OCI-LY1 (cell line): ENCODE measurements around the gene GPR68.
"Not testable (repeated sequence)": the region's sequence is repeated elsewhere in the genome, so short reads cannot be mapped to it uniquely, and the experiment has no call there.

Experiments
- H2AFZ ChIP-seq: fragments of 200-600 bp; sonication (generic), shearing (Covaris generic); 2 replicates; pipeline ENCODE4 v1.6.0; 2014; ENCODE audit warnings: antibody characterized with exemption, mild to moderate bottlenecking, low read length
- H3F3A ChIP-seq: fragments of 200-600 bp; sonication (generic), shearing (Covaris generic); 2 replicates; pipeline ENCODE4 v1.6.0; 2014; ENCODE audit warnings: mild to moderate bottlenecking, antibody characterized with exemption, low read length, moderate library complexity; ENCODE audit not compliant: insufficient read depth
- H3K27ac ChIP-seq: fragments of 200-600 bp; sonication (generic); 2 replicates; pipeline ENCODE4 v1.5.1; 2014; ENCODE audit warnings: low read length, mixed run types, mild to moderate bottlenecking, low read depth; ENCODE audit not compliant: poor library complexity, severe bottlenecking
- H3K27me3 ChIP-seq: fragments of 200-600 bp; sonication (generic); 2 replicates; pipeline ENCODE4 v1.6.0; 2014; ENCODE audit warnings: antibody characterized with exemption, mild to moderate bottlenecking, low read length, moderate library complexity; ENCODE audit not compliant: insufficient read depth
- H3K36me3 ChIP-seq: fragments of 200-600 bp; sonication (generic); 2 replicates; pipeline ENCODE4 v1.6.1; 2014; ENCODE audit warnings: mild to moderate bottlenecking, antibody characterized with exemption, low read length, moderate library complexity, mixed read lengths; ENCODE audit not compliant: insufficient read depth
- H3K4me1 ChIP-seq: fragments of 200-600 bp; sonication (generic); 2 replicates; pipeline ENCODE4 v1.5.1; 2014; ENCODE audit warnings: mild to moderate bottlenecking, low read length, moderate library complexity; ENCODE audit not compliant: insufficient read depth, severe bottlenecking
- H3K4me2 ChIP-seq: fragments of 200-600 bp; sonication (generic), shearing (Covaris generic); 2 replicates; pipeline ENCODE4 v1.6.1; 2014; ENCODE audit warnings: low read length
- H3K4me3 ChIP-seq: fragments of 200-600 bp; sonication (generic); 2 replicates; pipeline ENCODE4 v1.5.1; 2014; ENCODE audit warnings: low read length, low read depth, mild to moderate bottlenecking, mixed read lengths; ENCODE audit not compliant: poor library complexity, severe bottlenecking
- H3K79me2 ChIP-seq: fragments of 200-600 bp; shearing (Covaris generic); 2 replicates; pipeline ENCODE4 v1.6.1; 2016; ENCODE audit warnings: mixed run types, low read length, mixed read lengths; ENCODE audit not compliant: insufficient read depth
- H3K9ac ChIP-seq: fragments of 200-600 bp; sonication (generic), shearing (Covaris generic); 2 replicates; pipeline ENCODE4 v1.6.1; 2014; ENCODE audit warnings: mild to moderate bottlenecking, low read length, mixed read lengths
- H3K9me2 ChIP-seq: fragments of 200-600 bp; sonication (generic), shearing (Covaris generic); 2 replicates; pipeline ENCODE4 v1.6.1; 2014; ENCODE audit warnings: low read depth, mild to moderate bottlenecking, low read length, mixed read lengths
- H3K9me3 ChIP-seq: fragments of 200-600 bp; shearing (Covaris generic); 2 replicates; pipeline ENCODE4 v1.6.1; 2014; ENCODE audit warnings: low read length, mixed read lengths
- H4K20me1 ChIP-seq: fragments of 200-600 bp; sonication (generic), shearing (Covaris generic); 2 replicates; pipeline ENCODE4 v1.6.0; 2016; ENCODE audit warnings: mild to moderate bottlenecking, low read length; ENCODE audit not compliant: insufficient read depth
- EZH2 ChIP-seq: fragments of 200-600 bp; sonication (generic), shearing (Covaris generic); IDR thresholded peaks from 2 replicates; pipeline ENCODE4 v1.8.0; 2017; ENCODE audit warnings: borderline replicate concordance, mixed run types, mild to moderate bottlenecking, antibody characterized with exemption, low read length, moderate library complexity, mixed read lengths
- TF ChIP-seq, protein P1 (sequence below): fragments of 200-600 bp; sonication (generic), shearing (Covaris generic); IDR thresholded peaks from 2 replicates; pipeline ENCODE4 v1.5.1; 2017; ENCODE audit warnings: mild to moderate bottlenecking, antibody characterized with exemption, low read length, moderate library complexity, mixed read lengths

Gene GPR68

DNA sequence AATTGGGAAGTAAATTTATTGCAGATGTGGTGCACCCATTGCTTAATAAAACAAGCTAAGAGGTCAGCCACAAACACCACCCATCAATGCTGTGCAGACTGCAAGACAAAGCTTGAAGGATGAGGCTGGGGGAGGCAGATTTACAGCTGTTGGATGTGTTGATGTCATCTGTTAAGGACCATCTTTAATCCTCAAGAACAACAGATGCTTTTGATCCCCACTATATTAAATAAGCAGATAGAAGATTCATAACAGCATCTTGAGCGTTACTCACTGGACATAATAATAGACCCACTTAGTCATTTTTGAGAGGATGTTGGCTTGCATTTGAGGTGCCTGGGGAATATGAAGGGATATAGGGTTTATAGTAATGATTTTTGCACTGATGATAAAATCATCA lies 58.8 kb downstream of the GPR68 start:
- Histone ChIP-seq H3K79me2 (no peaks in the 10 kb centered on the region), H3K4me2 (no peak overlapping the region), H3K9me3 (no peaks in the 10 kb centered on the region), H3K4me3 (no peak overlapping the region), H3K9ac (no peak overlapping the region), H3K36me3 (peaks cover 67% of the 10 kb centered on the region), H2AFZ (no peak overlapping the region), H4K20me1 (no peaks in the 10 kb centered on the region), H3K27ac (no peak overlapping the region), H3K27me3 (no peaks in the 10 kb centered on the region), H3K4me1 (no peaks in the 10 kb centered on the region), H3F3A (no peaks in the 10 kb centered on the region), H3K9me2 (no peaks in the 10 kb centered on the region)
- no peak for TF ChIP-seq EZH2
- TF ChIP-seq, protein P1, sequence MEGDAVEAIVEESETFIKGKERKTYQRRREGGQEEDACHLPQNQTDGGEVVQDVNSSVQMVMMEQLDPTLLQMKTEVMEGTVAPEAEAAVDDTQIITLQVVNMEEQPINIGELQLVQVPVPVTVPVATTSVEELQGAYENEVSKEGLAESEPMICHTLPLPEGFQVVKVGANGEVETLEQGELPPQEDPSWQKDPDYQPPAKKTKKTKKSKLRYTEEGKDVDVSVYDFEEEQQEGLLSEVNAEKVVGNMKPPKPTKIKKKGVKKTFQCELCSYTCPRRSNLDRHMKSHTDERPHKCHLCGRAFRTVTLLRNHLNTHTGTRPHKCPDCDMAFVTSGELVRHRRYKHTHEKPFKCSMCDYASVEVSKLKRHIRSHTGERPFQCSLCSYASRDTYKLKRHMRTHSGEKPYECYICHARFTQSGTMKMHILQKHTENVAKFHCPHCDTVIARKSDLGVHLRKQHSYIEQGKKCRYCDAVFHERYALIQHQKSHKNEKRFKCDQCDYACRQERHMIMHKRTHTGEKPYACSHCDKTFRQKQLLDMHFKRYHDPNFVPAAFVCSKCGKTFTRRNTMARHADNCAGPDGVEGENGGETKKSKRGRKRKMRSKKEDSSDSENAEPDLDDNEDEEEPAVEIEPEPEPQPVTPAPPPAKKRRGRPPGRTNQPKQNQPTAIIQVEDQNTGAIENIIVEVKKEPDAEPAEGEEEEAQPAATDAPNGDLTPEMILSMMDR: no peak

DNA sequence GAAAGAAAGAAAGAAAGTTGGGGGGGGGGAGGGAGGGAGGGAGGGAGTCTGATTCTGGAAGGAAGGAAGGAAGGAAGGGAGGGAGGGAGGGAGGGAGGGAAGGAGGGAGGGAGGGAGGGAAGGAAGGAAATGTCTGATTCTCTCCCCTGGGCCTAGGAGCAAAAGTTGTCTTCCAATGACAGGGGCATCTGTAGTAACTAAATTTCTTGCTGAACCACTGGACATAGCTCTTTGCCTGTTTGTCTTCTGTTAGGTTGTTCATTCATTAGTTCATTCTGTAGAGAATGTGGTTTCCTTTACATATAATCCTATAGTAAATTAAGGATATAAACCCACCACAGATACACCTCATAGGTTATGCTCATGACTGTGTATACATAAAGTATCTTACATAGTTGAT lies 59.9 kb downstream of the GPR68 start:
- Histone ChIP-seq H3K4me2 (no peak overlapping the region), H3K36me3 (peaks cover 60% of the 10 kb centered on the region), H3F3A (no peaks in the 10 kb centered on the region), H3K4me1 (no peaks in the 10 kb centered on the region), H4K20me1 (no peaks in the 10 kb centered on the region), H3K27ac (no peak overlapping the region), H3K4me3 (no peak overlapping the region), H3K9ac (no peak overlapping the region), H3K79me2 (no peaks in the 10 kb centered on the region), H3K9me2 (no peaks in the 10 kb centered on the region), H3K27me3 (no peaks in the 10 kb centered on the region), H2AFZ (no peak overlapping the region), H3K9me3 (no peaks in the 10 kb centered on the region)
- TF ChIP-seq, protein P1: no peak
- TF ChIP-seq EZH2: no peak

DNA sequence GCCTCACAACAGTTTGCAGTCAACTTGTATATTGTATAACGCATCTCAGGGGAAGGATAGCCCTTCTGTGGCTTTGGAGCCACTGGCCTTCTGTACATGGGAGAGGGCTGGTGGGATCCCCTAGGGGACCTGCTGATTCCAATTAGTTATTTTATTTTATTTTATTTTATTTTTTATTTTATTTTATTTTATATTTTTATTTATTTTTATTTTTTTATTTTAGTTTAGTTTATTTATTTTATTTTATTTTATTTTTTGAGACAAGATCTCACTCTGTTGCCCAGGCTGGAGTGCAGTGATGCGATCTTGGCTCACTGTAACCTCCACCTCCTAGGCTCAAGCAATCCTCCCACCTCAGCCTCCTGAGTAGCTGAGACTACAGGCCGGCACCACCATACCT lies 61.8 kb downstream of the GPR68 start:
- H3K4me1 ChIP-seq, H3K4me2 ChIP-seq, H3F3A ChIP-seq, H3K9me3 ChIP-seq, H3K9ac ChIP-seq, H3K4me3 ChIP-seq, H3K79me2 ChIP-seq, H2AFZ ChIP-seq, H3K9me2 ChIP-seq, H4K20me1 ChIP-seq, H3K27me3 ChIP-seq, H3K27ac ChIP-seq: not testable (repeated sequence)
- peaks cover 49% of the 10 kb centered on the region for H3K36me3 ChIP-seq
